HG03196 (cell line): ENCODE results near the gene PROSER3.

ENCODE experiments used
- ATAC-seq: cut with Tn5 transposase; IDR thresholded peaks from one replicate; pipeline ENCODE4 v1.9.1; 2021; ENCODE audit not compliant: unreplicated experiment

Gene PROSER3

GRCh38 chr19:35738021-35738886 lies 19.7 kb upstream of the PROSER3 start:
- ATAC-seq: no peak

GRCh38 chr19:35738887-35739229 lies 19.1 kb upstream of the PROSER3 start:
- no peak for ATAC-seq

GRCh38 chr19:35739275-35740107 lies 18.5 kb upstream of the PROSER3 start:
- no peak for ATAC-seq

- peak; percentile 14 for ATAC-seq
Observed at GRCh38 chr19:35740108-35740422, 17.9 kb upstream of the PROSER3 start.

GRCh38 chr19:35740423-35741202 lies 17.4 kb upstream of the PROSER3 start:
- peak; percentile 46 for ATAC-seq

GRCh38 chr19:35741203-35741515 lies 16.8 kb upstream of the PROSER3 start:
- ATAC-seq: no peak

- no peak for ATAC-seq
Observed at GRCh38 chr19:35742121-35742724, 15.8 kb upstream of the PROSER3 start, which contains the start of gene IGFLR1. TSS of gene IGFLR1 (minus strand) at chr19:35742452. CDS start at chr19:35741180, 1,272 bp downstream.

- ATAC-seq: no peak
Observed at GRCh38 chr19:35743640-35744429, 14.1 kb upstream of the PROSER3 start.

- ATAC-seq: peak; percentile 29
Observed at GRCh38 chr19:35744430-35745327, 13.3 kb upstream of the PROSER3 start.

- peak; percentile 34 for ATAC-seq
Observed at GRCh38 chr19:35745328-35746086, 12.5 kb upstream of the PROSER3 start, which contains the start of the genes PSENEN and U2AF1L4. TSS of gene PSENEN (plus strand) at chr19:35745651. CDS start at chr19:35745931, 280 bp downstream. TSS of gene U2AF1L4 (minus strand) at chr19:35745418. CDS start at chr19:35745391, 27 bp downstream.

- ATAC-seq: no peak
Observed at GRCh38 chr19:35746087-35746462, 11.9 kb upstream of the PROSER3 start.

GRCh38 chr19:35746531-35746930 lies 11.4 kb upstream of the PROSER3 start:
- ATAC-seq: no peak

GRCh38 chr19:35748106-35749020 lies 9.6 kb upstream of the PROSER3 start, which contains the start of gene LIN37:
TSS of gene LIN37 (plus strand) at chr19:35748576. CDS start at chr19:35748725, 149 bp downstream.
- ATAC-seq: peak; percentile 60

GRCh38 chr19:35750167-35750566 lies 7.8 kb upstream of the PROSER3 start:
- no peak for ATAC-seq

GRCh38 chr19:35751839-35752745 lies 5.9 kb upstream of the PROSER3 start:
- ATAC-seq: no peak

GRCh38 chr19:35752746-35753350 lies 5.1 kb upstream of the PROSER3 start:
- ATAC-seq: no peak
